Fibroblast of villous mesenchyme (primary cell): ENCODE data around the gene NSRP1. TPM values are rescaled to one million over a fixed set of nuclear protein-coding genes. Genes with fewer than 3 reads are reported as not detected.
A peak's percentile ranks its signal among the peaks of the same experiment; 100 is the strongest.

Source experiments
- DNase-seq: peaks from one replicate; pipeline ENCODE4 v3.0.0-alpha.2; 2010; ENCODE audit warnings: low read depth
- H3K4me3 ChIP-seq: 2 replicates; pipeline ENCODE4 v1.5.1; 2011; ENCODE audit warnings: low read depth, mild to moderate bottlenecking, low read length
- CTCF ChIP-seq: IDR thresholded peaks from 2 replicates; pipeline ENCODE4 v1.5.1; 2012; ENCODE audit warnings: low read depth, mild to moderate bottlenecking, low read length; ENCODE audit not compliant: insufficient read depth
- small RNA-seq: library from RNA; depleted of rRNA; stranded (forward); fragments of <200 nt; gene quantifications from one replicate; pipeline ENCODE3, GENCODE V24; 2012
- total RNA-seq: library from RNA; depleted of rRNA; stranded (reverse); fragments of >200 nt; gene quantifications from 2 replicates; pipeline ENCODE4 v1.2.3, GENCODE V29; 2012

Gene NSRP1
- total RNA-seq, 1 donor, result 10.8 TPM

DNA sequence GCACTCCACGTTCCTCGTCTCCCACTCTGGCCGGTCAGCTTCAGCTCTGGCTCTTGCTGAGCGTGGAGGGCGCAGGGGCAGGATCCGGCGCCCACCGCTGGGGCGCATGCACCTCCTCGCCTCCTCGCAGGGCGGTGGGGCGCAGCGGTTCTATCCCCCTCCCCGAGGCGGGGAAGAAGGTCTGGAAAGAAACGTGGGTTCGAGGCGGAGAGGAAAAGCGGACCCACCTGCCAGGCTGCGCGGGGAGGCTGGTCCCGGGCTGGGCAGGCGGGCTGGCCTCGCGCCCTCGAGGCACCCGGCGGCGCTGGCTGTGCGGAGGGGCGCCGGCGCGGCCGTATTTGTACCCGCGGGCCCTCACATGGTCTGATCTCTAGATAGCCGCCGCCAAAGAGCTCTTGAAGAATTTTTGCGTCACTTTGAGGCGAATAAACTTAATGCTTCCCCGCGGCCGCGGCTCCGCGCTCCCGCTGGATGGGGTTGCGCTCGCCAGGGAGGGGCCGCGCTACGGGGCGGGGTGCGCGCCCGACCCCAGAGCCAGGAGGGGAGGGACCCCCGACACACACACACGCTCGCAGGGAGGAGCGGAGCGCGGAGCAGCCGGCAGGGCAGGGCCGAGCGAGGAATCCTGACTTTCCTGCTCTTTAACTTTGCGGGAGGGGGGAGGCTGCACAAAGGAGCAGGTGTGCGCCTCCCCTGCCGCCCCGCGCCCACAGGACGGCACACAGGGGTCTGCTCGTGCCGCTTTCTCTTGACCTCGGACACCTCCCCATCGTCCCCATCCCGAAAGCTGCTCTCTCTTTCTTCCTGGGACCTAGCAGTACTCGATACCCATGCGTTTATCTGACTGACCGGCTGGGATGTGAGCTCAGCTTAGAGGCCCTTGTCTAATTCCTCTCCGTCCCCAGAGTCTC is 119.0 kb downstream of the NSRP1 start, which contains the start of gene SLC6A4:
Gene SLC6A4 (minus strand): TSS at position 312 of the 911 bp plus-strand sequence. CDS start 13,739 bp downstream, outside the sequence.
- no peak for TF ChIP-seq CTCF
- DNase-seq, result peak; percentile 22
- peak within 1 kb of the TSS; percentile 50 for H3K4me3 ChIP-seq

Small RNA genes lying within 50 kb of the gene (small RNA-seq; reads per million reads assigned to genes)
- gene AC104984.5, result not detected

Other genes with a start within 250 kb of the NSRP1 start
- 16.1 and 19.0 TPM in 2 replicates for gene SSH2, start 186.6 kb upstream of the NSRP1 start, total RNA-seq
- under 0.01 and 0.32 TPM in 2 replicates for gene EFCAB5, start 175.2 kb upstream of the NSRP1 start, total RNA-seq
- gene SLC6A4, start 118.9 kb downstream of the NSRP1 start, total RNA-seq, result not detected in 2 replicates
- gene BLMH, start 175.1 kb downstream of the NSRP1 start, total RNA-seq, result 31.1 and 31.9 TPM in 2 replicates
- gene TMIGD1, start 217.2 kb downstream of the NSRP1 start, total RNA-seq, result not detected in 2 replicates